Vagina (tissue), 2 donors: ENCODE results near the gene FMN2.

Experiments
- POLR2AphosphoS5 ChIP-seq, 2 donors: sonication (generic); formaldehyde crosslinking; IDR thresholded peaks; one replicate each; pipeline ENCODE4 v1.9.0; 2017; ENCODE audit warnings: antibody characterized with exemption in 2 of 2, mild to moderate bottlenecking in 2 of 2, low read depth in 1 of 2; ENCODE audit not compliant: insufficient read depth in 1 of 2
- TF ChIP-seq, protein P1 (sequence below), 3 experiments: fragments of 450-650 bp in 2 of 3; fragments of 200-600 bp in 1 of 3; sonication (generic) in 1 of 3; IDR thresholded peaks; one replicate each; pipeline ENCODE4 v1.5.1; 2017 to 2019; ENCODE audit warnings: antibody characterized with exemption in 3 of 3, mild to moderate bottlenecking in 2 of 3, moderate library complexity in 2 of 3

DNA sequence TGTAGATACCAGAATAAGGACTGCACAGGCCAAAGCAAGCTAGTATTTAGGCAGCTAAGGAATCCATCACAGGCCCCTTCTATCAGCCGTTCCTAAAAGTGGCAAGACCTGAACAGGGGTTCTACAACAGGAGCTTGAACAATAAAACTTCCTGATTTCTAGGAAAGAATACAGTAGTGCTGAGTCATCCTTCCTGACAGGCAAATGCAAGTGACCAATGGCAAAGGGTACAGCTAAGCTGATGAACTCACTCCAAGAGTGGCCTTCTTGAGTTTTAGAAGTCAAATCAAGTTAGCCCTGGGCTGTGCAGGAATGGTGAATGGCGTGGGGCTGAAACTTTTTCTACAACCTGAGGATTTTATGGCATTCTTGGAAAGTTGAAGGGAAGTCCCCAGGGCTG lies 407.3 kb downstream of the FMN2 start:
- no peak for TF ChIP-seq POLR2AphosphoS5 (IDR thresholded peaks at IDR 0.05; ENCODE audit: insufficient read depth in 1 of 2, low read depth in 1 of 2)
- TF ChIP-seq, protein P1, sequence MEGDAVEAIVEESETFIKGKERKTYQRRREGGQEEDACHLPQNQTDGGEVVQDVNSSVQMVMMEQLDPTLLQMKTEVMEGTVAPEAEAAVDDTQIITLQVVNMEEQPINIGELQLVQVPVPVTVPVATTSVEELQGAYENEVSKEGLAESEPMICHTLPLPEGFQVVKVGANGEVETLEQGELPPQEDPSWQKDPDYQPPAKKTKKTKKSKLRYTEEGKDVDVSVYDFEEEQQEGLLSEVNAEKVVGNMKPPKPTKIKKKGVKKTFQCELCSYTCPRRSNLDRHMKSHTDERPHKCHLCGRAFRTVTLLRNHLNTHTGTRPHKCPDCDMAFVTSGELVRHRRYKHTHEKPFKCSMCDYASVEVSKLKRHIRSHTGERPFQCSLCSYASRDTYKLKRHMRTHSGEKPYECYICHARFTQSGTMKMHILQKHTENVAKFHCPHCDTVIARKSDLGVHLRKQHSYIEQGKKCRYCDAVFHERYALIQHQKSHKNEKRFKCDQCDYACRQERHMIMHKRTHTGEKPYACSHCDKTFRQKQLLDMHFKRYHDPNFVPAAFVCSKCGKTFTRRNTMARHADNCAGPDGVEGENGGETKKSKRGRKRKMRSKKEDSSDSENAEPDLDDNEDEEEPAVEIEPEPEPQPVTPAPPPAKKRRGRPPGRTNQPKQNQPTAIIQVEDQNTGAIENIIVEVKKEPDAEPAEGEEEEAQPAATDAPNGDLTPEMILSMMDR (IDR thresholded peaks at IDR 0.05): no peak
